ENCODE results near the gene TRAPPC10.

Gene TRAPPC10

GRCh38 chr21:44047996-44048560 is 36.0 kb downstream of the TRAPPC10 start:
- DNase-seq: no peak

GRCh38 chr21:44049182-44049581 is 37.1 kb downstream of the TRAPPC10 start:
- DNase-seq: no peak

GRCh38 chr21:44049606-44050005 is 37.5 kb downstream of the TRAPPC10 start:
- DNase-seq: no peak

GRCh38 chr21:44050276-44050675 is 38.2 kb downstream of the TRAPPC10 start:
- no peak for DNase-seq

GRCh38 chr21:44051462-44051941 is 39.4 kb downstream of the TRAPPC10 start:
- no peak for DNase-seq

- no peak for DNase-seq
Observed at GRCh38 chr21:44052071-44052829, 40.1 kb downstream of the TRAPPC10 start.

GRCh38 chr21:44052830-44053226 is 40.7 kb downstream of the TRAPPC10 start:
- no peak for DNase-seq

- no peak for DNase-seq
Observed at GRCh38 chr21:44053567-44053966, 41.5 kb downstream of the TRAPPC10 start.

- DNase-seq: no peak
Observed at GRCh38 chr21:44054710-44055109, 42.6 kb downstream of the TRAPPC10 start.

- DNase-seq: no peak
Observed at GRCh38 chr21:44057055-44057454, 44.9 kb downstream of the TRAPPC10 start.

GRCh38 chr21:44057960-44058651 is 46.0 kb downstream of the TRAPPC10 start:
- no peak for DNase-seq

GRCh38 chr21:44058652-44058964 is 46.5 kb downstream of the TRAPPC10 start:
- DNase-seq: no peak

GRCh38 chr21:44058981-44059380 is 46.9 kb downstream of the TRAPPC10 start:
- no peak for DNase-seq

- no peak for DNase-seq
Observed at GRCh38 chr21:44059710-44060109, 47.6 kb downstream of the TRAPPC10 start.

- no peak for DNase-seq
Observed at GRCh38 chr21:44062380-44062779, 50.3 kb downstream of the TRAPPC10 start.

- DNase-seq: no peak
Observed at GRCh38 chr21:44063151-44063912, 51.2 kb downstream of the TRAPPC10 start.

GRCh38 chr21:44064852-44065403 is 52.8 kb downstream of the TRAPPC10 start:
- no peak for DNase-seq

- DNase-seq: peak; percentile 35
Observed at GRCh38 chr21:44065428-44065827, 53.3 kb downstream of the TRAPPC10 start.

- DNase-seq: no peak
Observed at GRCh38 chr21:44066116-44066515, 54.0 kb downstream of the TRAPPC10 start.

- no peak for DNase-seq
Observed at GRCh38 chr21:44067011-44067839, 55.1 kb downstream of the TRAPPC10 start.

GRCh38 chr21:44070391-44070790 is 58.3 kb downstream of the TRAPPC10 start:
- DNase-seq: no peak
